D721Med (cell line): ENCODE measurements around the gene TTC17.
"Not testable (repeated sequence)": the region's sequence is repeated elsewhere in the genome, so short reads cannot be mapped to it uniquely, and the experiment has no call there.

Experiments used
- DNase-seq: peaks from one replicate; pipeline ENCODE4 v3.0.0; 2011; ENCODE audit warnings: low spot score; ENCODE audit not compliant: insufficient read length
- FAIRE-seq: peaks from 2 replicates; lab custom pipeline; 2011; peaks lifted over from hg19 to GRCh38; lab: Jason Lieb, UNC
- CTCF ChIP-seq: IDR thresholded peaks from 2 replicates; pipeline ENCODE4 v1.5.1; 2012; ENCODE audit warnings: mild to moderate bottlenecking, control low read depth; ENCODE audit not compliant: insufficient read depth; ENCODE audit errors: missing control alignments

Gene TTC17

GRCh38 chr11:43384393-43384792, 25.7 kb downstream of the TTC17 start:
- FAIRE-seq = no peak
- no peak for DNase-seq
- TF ChIP-seq CTCF = no peak

- FAIRE-seq (no peak), DNase-seq (no peak)
- no peak for TF ChIP-seq CTCF
Measured at GRCh38 chr11:43392713-43393112, 34.0 kb downstream of the TTC17 start.

- DNase-seq = no peak
- FAIRE-seq = no peak
- no peak for TF ChIP-seq CTCF
Measured at GRCh38 chr11:43393765-43394355, 35.1 kb downstream of the TTC17 start.

GRCh38 chr11:43396617-43397016, 37.9 kb downstream of the TTC17 start:
- TF ChIP-seq CTCF = no peak
- DNase-seq (no peak), FAIRE-seq (no peak)

GRCh38 chr11:43397251-43397650, 38.5 kb downstream of the TTC17 start:
- no peak for TF ChIP-seq CTCF
- no peak for DNase-seq

GRCh38 chr11:43399983-43400630, 41.4 kb downstream of the TTC17 start:
- DNase-seq (no peak), FAIRE-seq (no peak)
- no peak for TF ChIP-seq CTCF

More at GRCh38 chr11:43397251-43397650, 38.5 kb downstream of the TTC17 start:
- FAIRE-seq = no peak

GRCh38 chr11:43401252-43401651, 42.5 kb downstream of the TTC17 start:
- FAIRE-seq = no peak
- TF ChIP-seq CTCF = no peak
- no peak for DNase-seq

GRCh38 chr11:43401811-43402210, 43.1 kb downstream of the TTC17 start:
- not testable (repeated sequence) for DNase-seq, FAIRE-seq
